ENCODE measurements around the gene ABCB6.

The ABCB6 gene

DNA sequence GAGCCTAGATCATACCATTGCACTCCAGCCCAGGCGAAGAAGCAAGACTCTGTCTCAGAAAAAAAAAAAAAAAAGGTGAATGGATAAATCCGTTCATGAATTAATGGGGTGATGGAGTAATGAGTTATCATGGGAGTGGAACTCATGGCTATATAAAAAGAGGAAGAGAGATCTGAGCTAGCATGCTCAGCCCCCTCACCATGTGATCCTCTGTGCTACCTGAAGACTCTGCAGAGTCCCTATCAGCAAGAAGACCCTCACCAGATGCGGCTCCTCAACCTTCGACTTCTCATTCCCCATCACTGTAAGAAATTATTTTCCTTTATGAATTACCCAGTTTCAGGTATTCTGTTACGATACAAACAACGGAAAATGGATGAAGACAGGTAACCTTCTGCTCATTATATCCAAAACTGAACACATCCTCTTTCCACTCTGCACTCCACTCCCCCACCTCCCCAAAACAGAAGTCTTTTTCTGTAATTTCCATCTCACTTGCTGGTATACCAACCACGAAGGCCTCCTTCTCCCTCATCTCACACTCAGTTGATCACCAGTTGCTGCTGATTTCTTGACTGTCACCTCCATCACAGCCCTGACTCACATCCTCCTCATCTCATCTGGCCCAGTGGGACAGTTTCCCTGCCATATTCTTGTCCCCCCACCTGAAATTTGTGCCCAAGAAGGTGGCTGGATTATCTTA lies 31.9 kb downstream of the ABCB6 start:
- DNase-seq: no peak

DNA sequence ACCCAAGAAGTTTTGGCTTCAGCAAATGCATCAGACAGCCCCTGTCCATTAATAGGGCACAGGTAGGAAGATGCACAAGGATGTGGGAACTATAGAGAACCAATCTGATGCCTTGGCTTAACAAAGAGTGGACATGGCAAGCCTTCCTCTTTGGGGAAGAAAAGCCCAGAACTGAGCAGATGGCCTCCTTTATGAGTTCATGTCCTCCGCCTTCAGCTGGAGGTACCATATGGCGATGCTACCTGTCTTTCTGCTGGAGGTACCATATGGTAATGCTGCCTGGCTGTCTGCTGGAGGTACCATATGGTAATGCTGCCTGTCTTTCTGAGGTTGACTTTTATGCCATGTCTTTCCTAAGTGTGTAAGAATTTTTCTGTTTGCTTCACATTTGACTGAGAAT lies 34.6 kb downstream of the ABCB6 start:
- DNase-seq: no peak

DNA sequence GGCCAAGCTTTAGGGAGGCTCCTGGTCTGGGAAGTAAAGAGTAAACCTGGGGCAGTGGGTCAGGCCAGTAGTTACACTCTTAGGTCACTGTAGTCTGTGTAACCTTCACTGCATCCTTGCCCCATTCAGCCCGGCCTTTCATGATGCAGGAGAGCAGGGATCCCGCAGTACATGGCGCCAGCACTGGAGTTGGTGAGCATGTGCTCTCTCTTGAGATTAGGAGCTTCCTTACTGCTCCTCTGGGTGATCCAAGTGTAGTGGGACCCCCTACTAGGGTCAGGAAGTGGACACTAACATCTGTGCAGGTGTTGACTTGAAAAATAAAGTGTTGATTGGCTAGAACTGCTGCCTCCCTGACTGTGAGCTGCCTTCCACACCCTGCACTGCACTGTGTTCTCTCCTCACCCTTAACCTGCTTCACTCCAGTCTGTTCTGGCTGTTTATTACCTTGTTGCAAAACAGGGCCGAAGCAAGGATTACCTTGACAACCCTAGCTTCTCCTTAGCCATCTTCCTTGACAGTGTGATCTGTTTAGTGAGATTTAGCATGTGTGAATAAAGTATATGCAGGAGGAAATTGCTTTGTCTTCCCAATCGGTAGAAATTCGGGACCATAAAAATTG lies 35.5 kb downstream of the ABCB6 start:
- DNase-seq: no peak

DNA sequence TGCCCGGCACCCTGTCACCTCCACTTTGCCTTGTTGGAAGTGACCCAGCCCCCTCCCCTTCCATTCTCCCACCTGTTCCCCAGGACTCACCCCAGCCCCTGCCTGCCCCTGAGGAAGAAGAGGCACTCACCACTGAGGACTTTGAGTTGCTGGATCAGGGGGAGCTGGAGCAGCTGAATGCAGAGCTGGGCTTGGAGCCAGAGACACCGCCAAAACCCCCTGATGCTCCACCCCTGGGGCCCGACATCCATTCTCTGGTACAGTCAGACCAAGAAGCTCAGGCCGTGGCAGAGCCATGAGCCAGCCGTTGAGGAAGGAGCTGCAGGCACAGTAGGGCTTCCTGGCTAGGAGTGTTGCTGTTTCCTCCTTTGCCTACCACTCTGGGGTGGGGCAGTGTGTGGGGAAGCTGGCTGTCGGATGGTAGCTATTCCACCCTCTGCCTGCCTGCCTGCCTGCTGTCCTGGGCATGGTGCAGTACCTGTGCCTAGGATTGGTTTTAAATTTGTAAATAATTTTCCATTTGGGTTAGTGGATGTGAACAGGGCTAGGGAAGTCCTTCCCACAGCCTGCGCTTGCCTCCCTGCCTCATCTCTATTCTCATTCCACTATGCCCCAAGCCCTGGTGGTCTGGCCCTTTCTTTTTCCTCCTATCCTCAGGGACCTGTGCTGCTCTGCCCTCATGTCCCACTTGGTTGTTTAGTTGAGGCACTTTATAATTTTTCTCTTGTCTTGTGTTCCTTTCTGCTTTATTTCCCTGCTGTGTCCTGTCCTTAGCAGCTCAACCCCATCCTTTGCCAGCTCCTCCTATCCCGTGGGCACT lies 36.2 kb downstream of the ABCB6 start:
- no peak for DNase-seq

DNA sequence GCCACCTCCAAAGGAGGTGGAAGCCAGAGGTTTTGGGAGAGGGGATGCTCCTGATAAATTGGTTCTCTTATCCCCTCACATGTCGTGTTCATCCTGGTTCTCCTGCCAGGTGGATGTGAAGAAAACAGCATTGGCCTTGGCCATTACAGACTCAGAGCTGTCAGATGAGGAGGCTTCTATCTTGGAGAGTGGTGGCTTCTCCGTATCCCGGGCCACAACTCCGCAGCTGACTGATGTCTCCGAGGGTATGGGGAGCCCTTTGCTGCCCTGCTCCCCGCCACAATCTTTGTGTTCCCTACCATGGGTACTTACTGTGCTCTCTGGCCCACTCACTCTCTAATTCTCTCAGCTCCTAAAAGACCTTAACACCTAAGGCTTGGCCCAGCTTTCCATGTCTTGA lies 37.2 kb downstream of the ABCB6 start:
- DNase-seq: no peak

DNA sequence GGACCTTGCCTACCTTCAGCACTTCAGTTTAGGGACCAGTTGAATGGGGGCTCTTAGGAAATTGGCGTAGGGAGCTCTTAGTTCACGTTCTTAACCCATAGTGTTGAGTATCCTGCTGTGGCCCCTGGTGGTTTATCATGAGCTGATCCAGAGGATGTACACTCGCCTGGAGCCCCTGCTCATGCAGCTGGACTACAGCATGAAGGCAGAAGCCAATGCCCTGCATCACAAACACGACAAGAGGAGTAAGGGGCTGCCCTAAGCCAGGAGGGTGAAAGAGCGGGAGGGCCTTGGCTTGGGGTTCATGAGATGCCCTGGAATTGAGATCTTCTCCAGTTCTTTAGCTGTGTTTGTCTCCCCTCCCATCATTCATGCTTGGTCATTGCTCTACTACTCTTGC lies 37.8 kb downstream of the ABCB6 start:
- DNase-seq: no peak

DNA sequence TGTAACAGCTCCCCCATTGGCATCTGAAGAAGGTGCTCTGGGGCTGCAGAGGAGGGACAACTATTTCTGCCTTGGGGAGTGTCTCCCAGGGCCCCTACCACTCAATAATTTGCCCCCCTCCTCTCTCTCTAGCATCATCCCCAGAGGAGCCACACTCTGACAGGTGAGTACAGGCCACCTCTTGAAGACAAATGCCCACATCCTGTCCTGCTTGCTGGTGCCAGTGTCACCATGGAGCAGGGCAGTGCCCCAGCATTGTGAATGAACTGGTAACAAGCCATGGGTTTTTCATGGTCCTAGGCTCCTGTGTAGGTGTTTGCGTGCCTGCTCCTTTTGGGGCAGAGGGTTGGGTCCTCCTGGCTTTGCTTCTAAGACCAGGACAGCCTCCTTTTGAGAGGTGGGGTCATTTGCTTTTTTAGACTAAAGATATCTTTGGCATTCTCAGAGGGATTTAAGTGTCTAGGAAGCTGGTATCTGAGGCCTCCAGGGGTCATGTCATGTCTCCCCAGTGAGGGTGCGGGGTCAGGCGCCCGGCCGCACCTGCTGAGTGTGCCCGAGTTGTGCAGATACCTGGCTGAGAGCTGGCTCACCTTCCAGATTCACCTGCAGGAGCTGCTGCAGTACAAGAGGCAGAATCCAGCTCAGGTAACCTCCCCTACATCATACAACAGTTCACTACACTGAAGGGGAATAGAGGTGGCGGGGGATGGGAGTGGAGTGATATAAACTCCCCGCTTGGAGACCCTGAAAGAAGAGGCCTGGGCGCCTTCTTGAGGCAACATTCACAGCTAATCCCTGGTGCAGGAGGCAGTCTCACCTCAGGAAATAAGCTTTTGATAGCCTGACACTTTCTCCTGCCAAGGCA lies 38.9 kb downstream of the ABCB6 start:
- no peak for DNase-seq

DNA sequence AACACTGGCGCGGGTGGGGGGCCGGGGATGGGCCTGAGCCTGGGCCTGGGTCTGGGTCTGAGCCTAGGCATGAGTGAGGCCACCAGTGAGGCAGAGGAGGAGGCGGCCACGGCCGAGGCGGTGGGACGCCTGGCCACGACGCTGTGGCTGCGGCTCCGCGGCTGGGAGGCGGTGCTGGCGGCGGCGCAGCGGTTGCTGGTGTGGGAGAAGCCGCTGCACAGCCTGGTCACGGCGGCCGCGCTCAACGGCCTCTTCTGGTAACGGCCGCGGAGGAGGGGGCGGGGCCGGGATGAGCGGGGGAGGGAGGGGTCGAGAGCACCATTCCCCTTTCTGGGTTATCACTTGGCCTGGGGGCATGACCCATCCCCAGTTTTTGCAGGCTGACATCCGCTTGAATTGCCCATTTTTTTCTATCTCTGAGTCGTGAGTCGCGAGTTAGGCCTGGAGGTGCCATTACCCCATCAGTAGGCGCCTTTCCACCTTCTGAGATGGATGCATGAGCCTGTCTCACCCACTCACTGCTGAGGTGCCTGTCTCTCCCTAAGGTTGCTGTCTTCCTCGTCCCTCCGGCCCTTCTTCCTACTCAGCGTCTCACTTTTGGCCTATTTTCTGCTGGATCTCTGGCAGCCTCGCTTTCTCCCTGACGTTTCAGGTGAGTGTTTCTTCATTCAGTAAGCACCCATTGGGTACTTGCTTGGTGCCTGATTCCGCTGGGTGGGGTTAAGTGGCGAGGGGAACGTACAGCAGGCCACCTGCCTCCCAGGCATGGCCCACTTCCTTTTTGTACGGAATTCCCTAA lies 40.2 kb downstream of the ABCB6 start:
- DNase-seq: peak in 23 of 56 donors; percentile 31 to 85 (median 62)

DNA sequence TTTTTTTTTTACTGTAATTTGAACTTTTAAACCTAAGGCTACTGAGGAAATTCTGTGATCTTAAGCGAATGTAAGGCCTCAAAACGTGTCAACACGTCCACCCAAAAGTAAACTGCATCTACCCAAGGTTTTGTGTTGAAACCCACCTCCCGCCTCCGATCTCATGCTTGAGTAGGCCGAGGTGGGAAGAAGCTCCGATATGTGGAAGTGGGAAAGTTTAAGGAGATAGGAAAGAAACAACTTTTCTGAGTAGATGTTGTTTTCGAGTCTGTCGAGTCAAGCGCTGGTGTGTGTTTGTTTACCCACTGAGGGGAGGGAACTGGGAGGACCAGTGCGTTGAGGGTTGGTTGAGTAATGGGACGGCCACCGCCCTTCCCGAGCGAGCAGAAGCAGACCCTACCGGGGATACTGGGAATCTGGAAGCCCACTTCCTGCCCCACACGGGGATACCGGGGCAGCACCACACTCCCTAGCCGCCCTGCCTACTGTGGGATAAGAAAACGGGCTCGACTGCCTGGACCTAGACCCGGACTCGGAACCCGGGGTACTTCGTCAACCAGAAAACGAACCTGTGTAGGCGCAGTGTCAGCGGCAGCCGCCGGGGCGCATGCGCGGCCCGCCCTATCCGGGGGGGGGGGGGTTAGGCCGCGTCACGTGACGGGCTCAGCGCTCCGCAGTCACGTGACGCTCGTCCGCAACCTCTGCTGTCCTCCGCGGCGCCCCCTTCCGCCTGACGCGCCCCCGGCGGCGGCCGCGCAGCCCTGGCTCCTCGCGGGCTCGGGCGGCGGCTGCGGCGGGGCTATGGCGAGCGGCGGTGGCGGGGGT lies 41.0 kb downstream of the ABCB6 start, which contains the start of gene RETREG2:
Gene RETREG2 (plus strand): TSS at position 724 of the 825 bp plus-strand sequence. CDS start 78 bp downstream, at position 802.
- peak in 54 of 56 donors; percentile 37 to 94 (median 82) for DNase-seq

DNA sequence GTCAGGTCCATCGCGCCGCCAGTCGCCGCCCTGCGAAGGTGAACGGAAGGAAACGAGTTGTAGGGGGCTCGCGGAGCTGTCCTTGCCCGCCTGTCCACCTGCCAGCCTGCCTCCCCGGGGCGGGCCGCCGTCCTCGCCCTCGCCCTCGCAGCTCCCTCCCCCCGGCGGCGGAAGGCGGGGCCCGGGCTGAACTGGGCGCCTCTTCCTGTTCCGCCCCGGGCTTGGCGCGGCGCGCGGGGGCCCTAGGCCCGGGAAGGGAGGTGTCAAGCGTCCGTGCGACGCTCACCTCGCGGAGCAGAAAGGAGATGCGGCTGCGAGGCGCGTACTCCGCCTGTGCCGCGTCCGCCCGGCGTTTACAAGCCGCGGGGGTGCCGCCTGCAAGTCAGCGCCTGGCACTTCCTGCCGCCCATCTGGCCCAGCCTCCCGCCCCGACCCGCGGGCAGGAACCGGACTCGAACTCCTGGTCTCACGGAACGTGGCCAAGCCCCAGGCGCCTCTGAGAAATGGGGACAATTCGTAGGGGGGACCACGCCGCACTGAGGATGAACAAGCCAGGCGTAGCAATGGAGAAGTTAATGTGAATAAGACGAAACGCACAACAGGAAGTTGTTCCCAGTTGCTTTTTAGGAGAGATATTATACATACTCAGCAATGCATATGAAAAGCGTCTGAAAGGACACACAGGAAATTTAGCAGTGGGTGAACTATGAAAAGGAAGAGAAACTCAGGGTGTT lies 41.8 kb downstream of the ABCB6 start, which contains the start of gene CNPPD1:
Gene CNPPD1 (minus strand): TSS at position 108 of the 734 bp plus-strand sequence. CDS start 97 bp downstream, at position 11.
- peak in 54 of 56 donors; percentile 37 to 95 (median 78) for DNase-seq

DNA sequence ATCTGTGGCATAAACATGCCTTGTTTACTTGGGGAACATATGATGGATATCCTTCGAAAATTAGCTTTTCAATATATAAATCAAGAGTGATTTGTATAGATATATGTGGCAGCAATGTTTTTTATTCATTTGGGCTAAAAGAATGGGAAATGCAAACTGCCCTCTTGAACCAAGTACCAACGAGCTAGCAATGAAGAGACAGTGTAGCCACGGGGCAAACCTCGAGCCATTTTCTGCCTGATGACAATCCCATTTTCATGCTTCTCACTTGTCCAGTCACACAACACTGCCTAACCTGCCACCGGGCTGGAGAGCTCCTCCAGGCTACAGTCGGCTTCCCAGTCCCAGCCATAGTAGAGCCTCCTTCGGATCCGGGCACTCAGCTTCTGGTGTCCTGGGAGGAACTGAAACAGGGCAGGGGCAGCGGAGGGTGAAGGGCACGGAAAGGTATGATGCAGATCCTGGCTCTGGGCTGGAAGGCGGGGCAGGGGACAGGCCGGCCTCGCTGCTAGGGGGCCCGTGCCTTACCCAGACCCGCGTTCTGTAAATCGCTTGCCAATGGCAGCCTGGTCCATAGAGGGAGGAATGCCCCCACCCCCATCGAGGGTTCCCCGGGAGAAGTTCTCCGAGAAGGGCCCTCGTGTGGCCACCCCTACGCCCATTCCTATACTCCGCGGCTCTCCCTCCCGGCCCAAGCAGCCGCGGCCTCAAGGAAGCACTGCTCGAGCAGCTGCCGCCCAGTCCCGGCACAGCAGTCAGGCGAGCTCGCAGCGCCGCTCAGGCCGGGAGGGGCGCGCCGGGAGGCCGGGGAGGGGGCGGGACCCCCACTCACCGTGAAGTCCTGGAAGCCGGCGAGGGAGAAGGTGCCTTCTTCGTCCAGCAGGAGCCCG lies 42.6 kb downstream of the ABCB6 start:
- peak in 38 of 56 donors; percentile 16 to 83 (median 56) for DNase-seq

DNA sequence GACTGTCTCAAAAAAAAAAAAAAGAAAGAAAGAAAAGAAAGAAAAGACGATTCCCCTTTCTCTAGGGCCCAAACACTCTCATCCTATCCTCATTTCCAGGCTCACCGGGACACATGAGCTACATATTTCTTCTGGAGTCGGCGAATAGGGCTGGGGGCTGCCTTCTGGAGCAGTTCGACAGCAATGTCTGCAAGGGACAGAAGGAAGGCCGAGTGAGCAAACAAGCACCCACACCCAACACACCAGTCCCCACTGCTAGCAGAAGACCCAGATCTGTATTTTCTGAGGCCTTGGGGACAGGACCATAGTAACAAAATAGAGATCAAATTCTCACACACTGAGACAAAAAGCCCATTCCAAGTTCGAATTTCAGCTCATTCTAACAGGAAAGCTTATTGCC lies 43.3 kb downstream of the ABCB6 start:
- DNase-seq: no peak

DNA sequence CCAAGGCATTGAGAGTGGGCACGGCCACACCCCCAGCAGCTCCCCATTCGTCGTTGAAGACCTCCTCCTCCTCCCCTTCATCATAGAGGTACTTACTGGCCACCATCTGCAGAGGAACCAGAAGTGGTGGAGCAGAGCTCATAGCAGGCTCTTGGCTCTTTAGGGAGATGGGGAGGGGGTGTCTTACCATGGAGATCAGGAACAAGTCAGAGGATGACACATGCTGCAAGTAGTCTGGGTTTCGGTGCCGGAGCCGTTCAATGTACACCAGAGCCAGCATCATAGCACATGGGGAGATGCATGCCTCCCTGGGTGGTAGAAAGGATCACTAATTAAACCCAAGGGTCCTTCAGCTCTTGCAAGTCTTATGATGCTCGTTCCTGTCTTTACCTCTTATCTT lies 44.0 kb downstream of the ABCB6 start:
- no peak for DNase-seq

DNA sequence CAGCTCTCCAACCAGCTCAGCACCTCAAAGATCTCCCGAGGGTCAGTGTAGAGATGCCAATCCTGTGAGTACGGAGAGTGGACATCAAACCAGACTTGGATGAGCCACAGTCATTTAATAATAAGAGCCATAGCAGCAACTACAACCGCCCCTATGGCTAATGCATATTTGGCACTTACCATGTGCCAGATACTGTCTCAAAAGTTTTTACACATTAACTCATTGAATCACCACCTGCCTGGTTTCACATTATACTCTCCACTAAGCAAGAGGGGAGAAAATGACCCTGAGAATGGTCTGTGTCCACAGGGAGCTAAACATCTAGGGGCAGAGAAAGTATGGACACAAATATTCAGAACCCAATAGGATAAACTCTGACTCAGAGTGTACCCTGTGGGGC lies 44.6 kb downstream of the ABCB6 start:
- no peak for DNase-seq

DNA sequence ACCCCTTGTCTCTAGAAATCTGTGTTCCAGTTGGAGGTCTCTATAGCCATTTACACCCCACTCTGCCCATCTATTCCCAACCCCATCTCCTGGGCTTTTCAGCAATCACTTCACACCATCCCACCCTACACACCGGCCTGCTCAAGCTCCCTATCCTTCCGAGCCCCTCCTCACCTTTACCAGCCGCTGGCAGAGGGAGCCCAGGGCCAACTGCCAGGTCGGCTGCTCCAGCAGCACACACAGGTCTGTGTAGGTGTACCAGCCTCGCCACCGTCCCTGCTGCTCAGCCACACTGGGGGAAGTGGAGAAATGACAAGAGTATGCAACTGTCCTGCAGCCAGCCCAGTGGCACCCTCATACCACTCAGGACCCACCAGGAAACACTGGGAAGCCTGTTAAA lies 45.6 kb downstream of the ABCB6 start:
- no peak for DNase-seq

DNA sequence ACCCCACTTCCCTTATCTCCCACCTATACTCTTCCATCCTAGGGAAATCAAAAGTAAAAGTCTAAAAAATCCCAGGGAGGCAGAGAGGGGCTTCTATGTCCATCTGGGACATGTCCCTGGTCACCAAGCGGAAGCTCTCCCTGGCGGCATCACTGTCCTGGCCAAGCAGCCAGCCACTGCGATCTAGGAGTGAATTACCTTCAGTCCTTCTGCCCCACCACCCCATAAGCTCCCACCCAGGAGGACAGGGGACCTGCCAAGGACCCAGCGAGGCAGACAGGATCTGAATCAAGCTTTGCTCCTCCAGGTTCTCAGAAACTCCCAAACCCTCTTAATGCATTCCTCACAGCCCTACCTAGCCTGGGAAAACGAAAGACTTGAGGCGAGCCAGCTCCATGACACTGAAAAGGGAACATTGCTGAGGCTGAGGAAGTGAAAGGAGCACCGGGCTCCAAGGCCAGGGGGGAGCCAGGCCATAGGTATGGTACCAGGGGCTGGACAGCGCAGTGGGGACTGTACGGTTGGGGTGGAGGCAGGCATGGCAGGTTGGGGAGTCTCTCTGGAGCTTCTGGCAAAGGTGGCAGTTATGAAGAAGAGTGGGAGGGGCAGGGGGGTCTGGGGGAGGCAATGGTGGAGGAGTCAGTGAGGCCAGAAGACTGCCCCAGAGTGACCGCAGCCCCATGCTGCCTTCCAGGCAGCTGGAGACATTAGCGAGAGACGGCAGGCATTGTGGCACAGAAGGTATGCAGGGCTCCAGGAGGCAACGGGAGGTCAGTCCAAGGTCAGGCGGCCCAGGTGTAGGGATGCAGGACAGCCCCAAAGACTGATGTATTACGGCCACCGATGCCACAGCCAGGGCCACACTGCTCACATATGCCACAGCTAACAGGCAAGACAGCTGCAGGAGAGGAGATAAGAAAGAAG lies 46.3 kb downstream of the ABCB6 start:
- DNase-seq: no peak
